ENCODE measurements around the gene KCNS3.

KCNS3 gene

GRCh38 chr2:17894005-17894404 lies 15.5 kb downstream of the KCNS3 start:
- no peaks in the 10 kb centered on the region for H3K27me3 ChIP-seq (ENCODE audit: insufficient read depth, low read length)
- H3K4me1 ChIP-seq (ENCODE audit: insufficient read depth, low read length, severe bottlenecking) = no peaks in the 10 kb centered on the region
- H4K20me1 ChIP-seq (ENCODE audit: insufficient read depth, low read length) = no peaks in the 10 kb centered on the region
- H3K9me2 ChIP-seq (ENCODE audit: low read depth, low read length) = no peaks in the 10 kb centered on the region
- no peaks in the 10 kb centered on the region for H3K36me3 ChIP-seq (ENCODE audit: insufficient read depth, low read length)
- no peak overlapping the region for H3K27ac ChIP-seq (ENCODE audit: low read depth, low read length, poor library complexity, severe bottlenecking)
- H3K4me3 ChIP-seq (ENCODE audit: low read depth, low read length, poor library complexity, severe bottlenecking) = no peak overlapping the region
- no peak overlapping the region for H3K4me2 ChIP-seq (ENCODE audit: low read length)
- no peaks in the 10 kb centered on the region for H3F3A ChIP-seq (ENCODE audit: insufficient read depth, low read length)
- no peaks in the 10 kb centered on the region for H3K79me2 ChIP-seq (ENCODE audit: insufficient read depth, low read length)
- no peak overlapping the region for H3K9ac ChIP-seq (ENCODE audit: low read length)
- H3K9me3 ChIP-seq (ENCODE audit: low read length) = no peaks in the 10 kb centered on the region
- no peak overlapping the region for H2AFZ ChIP-seq (ENCODE audit: low read length)
- TF ChIP-seq CTCF (IDR thresholded peaks at IDR 0.05; ENCODE audit: low read length) (no peak), EZH2 (IDR thresholded peaks at IDR 0.05; ENCODE audit: borderline replicate concordance, low read length) (no peak)

GRCh38 chr2:17894556-17894955 lies 16.1 kb downstream of the KCNS3 start:
- Histone ChIP-seq H4K20me1 (ENCODE audit: insufficient read depth, low read length) (no peaks in the 10 kb centered on the region), H3K27me3 (ENCODE audit: insufficient read depth, low read length) (no peaks in the 10 kb centered on the region), H3K9me2 (ENCODE audit: low read depth, low read length) (no peaks in the 10 kb centered on the region), H3K27ac (ENCODE audit: low read depth, low read length, poor library complexity, severe bottlenecking) (no peak overlapping the region), H3K9ac (ENCODE audit: low read length) (no peak overlapping the region), H3K9me3 (ENCODE audit: low read length) (no peaks in the 10 kb centered on the region), H3K4me3 (ENCODE audit: low read depth, low read length, poor library complexity, severe bottlenecking) (no peak overlapping the region), H3K79me2 (ENCODE audit: insufficient read depth, low read length) (no peaks in the 10 kb centered on the region), H3K36me3 (ENCODE audit: insufficient read depth, low read length) (no peaks in the 10 kb centered on the region), H2AFZ (ENCODE audit: low read length) (no peak overlapping the region), H3F3A (ENCODE audit: insufficient read depth, low read length) (no peaks in the 10 kb centered on the region), H3K4me2 (ENCODE audit: low read length) (no peak overlapping the region), H3K4me1 (ENCODE audit: insufficient read depth, low read length, severe bottlenecking) (no peaks in the 10 kb centered on the region)
- no peak for TF ChIP-seq EZH2 (IDR thresholded peaks at IDR 0.05; ENCODE audit: borderline replicate concordance, low read length)
- no peak for TF ChIP-seq CTCF (IDR thresholded peaks at IDR 0.05; ENCODE audit: low read length)

- H4K20me1 ChIP-seq (ENCODE audit: insufficient read depth, low read length) = no peaks in the 10 kb centered on the region
- H3K36me3 ChIP-seq (ENCODE audit: insufficient read depth, low read length) = no peaks in the 10 kb centered on the region
- no peaks in the 10 kb centered on the region for H3K79me2 ChIP-seq (ENCODE audit: insufficient read depth, low read length)
- H3K9ac ChIP-seq (ENCODE audit: low read length) = no peak overlapping the region
- TF ChIP-seq CTCF (IDR thresholded peaks at IDR 0.05; ENCODE audit: low read length) = no peak
- TF ChIP-seq EZH2 (IDR thresholded peaks at IDR 0.05; ENCODE audit: borderline replicate concordance, low read length) = no peak
- no peaks in the 10 kb centered on the region for H3K9me3 ChIP-seq (ENCODE audit: low read length)
- no peaks in the 10 kb centered on the region for H3K9me2 ChIP-seq (ENCODE audit: low read depth, low read length)
- no peaks in the 10 kb centered on the region for H3F3A ChIP-seq (ENCODE audit: insufficient read depth, low read length)
- no peak overlapping the region for H2AFZ ChIP-seq (ENCODE audit: low read length)
- no peaks in the 10 kb centered on the region for H3K27me3 ChIP-seq (ENCODE audit: insufficient read depth, low read length)
- no peak overlapping the region for H3K27ac ChIP-seq (ENCODE audit: low read depth, low read length, poor library complexity, severe bottlenecking)
- H3K4me3 ChIP-seq (ENCODE audit: low read depth, low read length, poor library complexity, severe bottlenecking) = no peak overlapping the region
- no peaks in the 10 kb centered on the region for H3K4me1 ChIP-seq (ENCODE audit: insufficient read depth, low read length, severe bottlenecking)
- no peak overlapping the region for H3K4me2 ChIP-seq (ENCODE audit: low read length)
Measured at GRCh38 chr2:17899871-17900270, 21.4 kb downstream of the KCNS3 start.
